SK-N-MC (cell line): Measurements from ENCODE around the gene RHCG.

Source experiments
- EZH2 ChIP-seq: fragments of 200-600 bp; sonication (generic); IDR thresholded peaks from one replicate; pipeline ENCODE4 v1.6.1; 2017; ENCODE audit warnings: antibody characterized with exemption
- POLR2AphosphoS5 ChIP-seq: IDR thresholded peaks from 2 replicates; pipeline ENCODE4 v1.6.1; 2012; ENCODE audit warnings: mild to moderate bottlenecking, low read depth, low read length, borderline replicate concordance

GRCh38 chr15:89539027-89539426 is 42.6 kb upstream of the RHCG start:
- TF ChIP-seq EZH2 (no peak), POLR2AphosphoS5 (no peak)
